ENCODE data around the gene PGLYRP4. TPM values are rescaled to one million over a fixed set of nuclear protein-coding genes. Genes with fewer than 3 reads are reported as not detected.

The PGLYRP4 gene
- polyA plus RNA-seq, 2 of the 4 experiments (the other 2 are of a cell fraction): not detected

DNA sequence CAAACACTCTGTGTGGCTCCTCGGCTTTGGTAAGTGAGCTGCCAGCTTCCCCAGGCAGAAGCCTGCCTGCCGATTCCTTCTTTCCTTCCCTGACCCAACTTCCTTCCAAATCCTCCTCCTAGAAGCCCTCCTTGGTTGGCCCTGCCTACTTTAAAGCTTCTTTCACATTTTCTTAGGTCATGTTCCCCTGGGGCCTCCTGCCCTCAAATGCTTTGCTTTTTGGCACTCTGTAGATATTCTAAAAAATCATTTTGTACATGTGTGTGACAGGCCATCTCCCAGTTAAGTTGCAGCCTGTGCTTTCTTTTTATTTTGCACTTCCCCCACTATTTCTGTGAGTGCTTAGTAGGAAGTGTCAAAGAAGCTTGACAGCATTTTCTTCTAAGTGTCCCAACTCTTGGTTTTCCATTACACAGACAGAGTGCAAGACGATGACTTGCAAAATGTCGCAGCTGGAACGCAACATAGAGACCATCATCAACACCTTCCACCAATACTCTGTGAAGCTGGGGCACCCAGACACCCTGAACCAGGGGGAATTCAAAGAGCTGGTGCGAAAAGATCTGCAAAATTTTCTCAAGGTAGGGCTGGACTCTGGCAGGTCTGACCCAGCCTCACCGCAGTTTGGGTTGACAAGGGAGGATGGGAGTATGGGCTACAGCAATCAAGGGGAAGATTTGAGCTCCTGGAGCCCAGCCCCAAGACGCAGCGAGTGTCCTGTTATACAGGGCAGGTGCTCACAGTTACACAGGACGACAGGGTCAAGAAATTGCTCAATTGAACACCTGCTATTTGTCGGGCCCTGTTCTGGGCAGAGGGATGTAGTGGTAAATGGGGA is 9.4 kb upstream of the PGLYRP4 start, which contains the start of gene S100A9:
TSS of gene S100A9 (plus strand) at position 2 of the 838 bp plus-strand sequence. CDS start at position 432, 430 bp downstream.
- Histone ChIP-seq H3K4me1 (no peaks in the 10 kb centered on the region), H3K27ac (peak within 1 kb of the TSS in 1 of 2 experiments; percentile 29; a peak in 1 of 6 replicates), H3K9me3 (no peaks in the 10 kb centered on the region), H3K4me2 (no peak within 1 kb of the TSS), H3K4me3 (no peak within 1 kb of the TSS)
- peak; percentile 77 for TF ChIP-seq NFE2L2 (conservative IDR thresholded peaks at IDR 0.05; ENCODE audit: low read length)
- no peak for TF ChIP-seq PHF8 (IDR thresholded peaks at IDR 0.05; ENCODE audit: borderline replicate concordance, low read depth)
- no peak for TF ChIP-seq MAX (IDR thresholded peaks at IDR 0.05)
- peak; percentile 43 for TF ChIP-seq ZFP36 (IDR thresholded peaks at IDR 0.05; ENCODE audit: borderline replicate concordance, partially characterized antibody)
- ChIA-PET POLR2A (interaction anchor here (1.2 kb wide), 1 partner anchor 632 kb away, joined by 3 read pairs; the partner anchor contains the start of gene RPS27), CTCF (interaction anchor here (0.6 to 13.2 kb wide), 12 partner anchors 9 to 534 kb away, joined by 3 to 731 read pairs (median 4); partner anchors contain the start of genes PGLYRP4 and S100A13)
- no peak for FAIRE-seq
- WGBS (ENCODE audit: missing lambda C conversion rate): 64% methylated on average over 11 of the region's 11 CpGs
- no peak for ATAC-seq
- no peak for DNase-seq (ENCODE audit: low read depth in 1 of 2, low spot score in 1 of 2)

DNA sequence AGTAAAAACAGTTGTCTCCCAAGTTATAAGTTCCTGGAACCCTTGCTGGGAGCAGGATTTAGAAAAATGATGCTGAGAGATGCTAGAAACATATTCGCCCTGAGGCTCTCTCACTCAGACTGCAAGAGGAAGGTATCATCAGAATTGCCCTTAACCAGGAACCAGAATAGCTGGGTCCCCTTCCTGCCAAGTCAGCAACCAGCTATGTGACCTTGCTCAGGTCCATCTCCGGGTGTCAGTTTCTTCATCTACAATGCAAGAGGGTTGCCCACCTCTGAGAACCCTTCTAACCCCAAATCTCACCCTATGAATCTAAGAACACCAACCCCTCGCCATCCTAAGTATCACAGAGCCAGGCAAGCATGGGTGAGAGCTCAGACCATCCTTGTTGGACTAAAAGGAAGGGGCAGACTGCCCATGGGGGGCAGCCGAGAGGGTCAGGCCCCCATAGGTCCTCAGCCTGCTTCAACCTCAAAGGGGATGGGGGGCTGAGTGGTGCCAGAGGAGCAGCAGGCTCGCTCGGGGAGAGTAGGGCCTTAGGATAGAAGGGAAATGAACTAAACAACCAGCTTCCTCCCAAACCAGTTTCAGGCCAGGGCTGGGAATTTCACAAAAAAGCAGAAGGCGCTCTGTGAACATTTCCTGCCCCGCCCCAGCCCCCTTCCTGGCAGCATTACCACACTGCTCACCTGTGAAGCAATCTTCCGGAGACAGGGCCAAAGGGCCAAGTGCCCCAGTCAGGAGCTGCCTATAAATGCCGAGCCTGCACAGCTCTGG is 8.6 kb upstream of the PGLYRP4 start:
- no peak overlapping the region for H3K4me2 ChIP-seq
- H3K27ac ChIP-seq: peak overlapping the region in 1 of 2 experiments; percentile 29; a peak in 1 of 6 replicates
- ATAC-seq (no peak), FAIRE-seq (no peak), DNase-seq (ENCODE audit: low read depth in 1 of 2, low spot score in 1 of 2) (no peak)
- H3K4me3 ChIP-seq: no peak overlapping the region
- ChIA-PET POLR2A (interaction anchor here (1.2 kb wide), 1 partner anchor 633 kb away, joined by 3 read pairs; the partner anchor contains the start of gene RPS27), CTCF (interaction anchor here (0.6 to 13.2 kb wide), 11 partner anchors 8 to 535 kb away, joined by 3 to 731 read pairs (median 4); partner anchors contain the start of genes PGLYRP4 and S100A13)
- WGBS (ENCODE audit: missing lambda C conversion rate): 39% methylated on average over 9 of the region's 10 CpGs
- TF ChIP-seq HOXB5 (CRISPR knock-in tag; IDR thresholded peaks at IDR 0.05): no peak
- H3K4me1 ChIP-seq: no peaks in the 10 kb centered on the region
- H3K9me3 ChIP-seq: no peaks in the 10 kb centered on the region

DNA sequence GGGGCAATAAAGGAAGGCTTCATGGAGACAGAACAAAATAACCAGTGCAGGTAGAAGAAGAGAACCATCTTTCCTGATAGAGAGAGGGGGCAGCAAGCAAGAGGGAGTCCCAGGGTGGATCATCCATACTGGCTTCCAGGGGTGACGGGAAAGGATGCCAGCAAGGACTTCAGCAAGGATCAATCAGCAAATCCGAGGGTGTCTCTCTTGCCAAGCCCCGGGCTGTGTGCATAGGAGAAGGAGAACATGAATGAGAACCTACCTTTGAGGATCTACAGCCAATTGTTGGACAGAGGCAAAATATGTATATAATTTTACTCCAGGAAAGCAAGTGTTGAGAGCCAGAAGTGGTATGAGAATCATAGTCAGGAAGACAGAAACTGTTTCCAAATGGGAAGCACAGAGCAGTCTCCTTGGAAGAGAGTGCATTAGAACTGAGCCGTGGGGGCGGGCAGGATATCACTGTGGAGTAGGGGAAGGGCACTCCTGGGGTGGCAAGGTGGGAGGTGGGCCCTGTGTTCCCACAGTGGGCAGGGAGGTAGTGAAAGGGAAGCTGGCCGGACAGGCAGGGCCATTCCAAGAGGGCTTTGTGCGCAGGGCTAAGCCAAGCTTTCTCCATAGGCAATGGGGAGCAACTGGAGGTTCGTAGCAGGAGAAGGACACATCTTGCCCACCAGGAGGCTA is 7.9 kb upstream of the PGLYRP4 start:
- 57% methylated on average over 8 of the region's 8 CpGs for WGBS (ENCODE audit: missing lambda C conversion rate)
- FAIRE-seq: no peak
- ChIA-PET CTCF (interaction anchor here (0.7 to 13.2 kb wide), 20 partner anchors 9 to 271 kb away, joined by 3 to 731 read pairs (median 6); partner anchors contain the start of genes S100A12 and S100A13), POLR2A (interaction anchor here (1.2 kb wide), 1 partner anchor 634 kb away, joined by 3 read pairs; the partner anchor contains the start of gene RPS27)
- no peak overlapping the region for H3K27ac ChIP-seq
- ATAC-seq: no peak
- no peak for TF ChIP-seq FOSL2 (IDR thresholded peaks at IDR 0.05)
- no peak for TF ChIP-seq FOSL2 (CRISPR knock-in tag; IDR thresholded peaks at IDR 0.05)
- TF ChIP-seq ESRRA (IDR thresholded peaks at IDR 0.05; ENCODE audit: borderline replicate concordance, low read length): no peak
- no peak for TF ChIP-seq RAD21 (conservative IDR thresholded peaks at IDR 0.05 in 1 of 2, IDR thresholded peaks at IDR 0.05 in 1 of 2)
- no peak for TF ChIP-seq HOXB13 (CRISPR knock-in tag; IDR thresholded peaks at IDR 0.05; ENCODE audit: low read depth)
- no peak for TF ChIP-seq ZFP36 (IDR thresholded peaks at IDR 0.05; ENCODE audit: borderline replicate concordance, partially characterized antibody)
- TF ChIP-seq CHD2 (IDR thresholded peaks at IDR 0.05; ENCODE audit: low read length, partially characterized antibody): no peak
- TF ChIP-seq, protein P1, sequence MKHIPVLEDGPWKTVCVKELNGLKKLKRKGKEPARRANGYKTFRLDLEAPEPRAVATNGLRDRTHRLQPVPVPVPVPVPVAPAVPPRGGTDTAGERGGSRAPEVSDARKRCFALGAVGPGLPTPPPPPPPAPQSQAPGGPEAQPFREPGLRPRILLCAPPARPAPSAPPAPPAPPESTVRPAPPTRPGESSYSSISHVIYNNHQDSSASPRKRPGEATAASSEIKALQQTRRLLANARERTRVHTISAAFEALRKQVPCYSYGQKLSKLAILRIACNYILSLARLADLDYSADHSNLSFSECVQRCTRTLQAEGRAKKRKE (CRISPR knock-in tag; IDR thresholded peaks at IDR 0.05; ENCODE audit: low read depth): no peak
- TF ChIP-seq, protein P2, sequence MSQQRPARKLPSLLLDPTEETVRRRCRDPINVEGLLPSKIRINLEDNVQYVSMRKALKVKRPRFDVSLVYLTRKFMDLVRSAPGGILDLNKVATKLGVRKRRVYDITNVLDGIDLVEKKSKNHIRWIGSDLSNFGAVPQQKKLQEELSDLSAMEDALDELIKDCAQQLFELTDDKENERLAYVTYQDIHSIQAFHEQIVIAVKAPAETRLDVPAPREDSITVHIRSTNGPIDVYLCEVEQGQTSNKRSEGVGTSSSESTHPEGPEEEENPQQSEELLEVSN (IDR thresholded peaks at IDR 0.05; ENCODE audit: borderline replicate concordance, low read depth): no peak
- TF ChIP-seq FOXS1 (CRISPR knock-in tag; IDR thresholded peaks at IDR 0.05): no peak
- TF ChIP-seq, protein P3, sequence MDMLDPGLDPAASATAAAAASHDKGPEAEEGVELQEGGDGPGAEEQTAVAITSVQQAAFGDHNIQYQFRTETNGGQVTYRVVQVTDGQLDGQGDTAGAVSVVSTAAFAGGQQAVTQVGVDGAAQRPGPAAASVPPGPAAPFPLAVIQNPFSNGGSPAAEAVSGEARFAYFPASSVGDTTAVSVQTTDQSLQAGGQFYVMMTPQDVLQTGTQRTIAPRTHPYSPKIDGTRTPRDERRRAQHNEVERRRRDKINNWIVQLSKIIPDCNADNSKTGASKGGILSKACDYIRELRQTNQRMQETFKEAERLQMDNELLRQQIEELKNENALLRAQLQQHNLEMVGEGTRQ (IDR thresholded peaks at IDR 0.05): no peak
- TF ChIP-seq NFE2L2 (conservative IDR thresholded peaks at IDR 0.05; ENCODE audit: low read length): no peak
- TF ChIP-seq FOSB (CRISPR knock-in tag; IDR thresholded peaks at IDR 0.05): no peak
- no peaks in the 10 kb centered on the region for H3K4me1 ChIP-seq
- no peak for DNase-seq (ENCODE audit: low read depth in 1 of 2, low spot score in 1 of 2)
- no peaks in the 10 kb centered on the region for H3K9me3 ChIP-seq
- no peak overlapping the region for H3K4me2 ChIP-seq
- H3K4me3 ChIP-seq: no peak overlapping the region
